HepG2 (cell line): ENCODE measurements around the gene INKA1.

Experiments used
- ELF1 ChIP-seq: sonication (generic); formaldehyde crosslinking; IDR thresholded peaks from 2 replicates; pipeline ENCODE4 v1.4.0; 2020; ENCODE audit warnings: missing genetic modification reagents
- KDM6A ChIP-seq: IDR thresholded peaks from 2 replicates; pipeline ENCODE4 v1.6.1; 2016; ENCODE audit warnings: low read depth
- ZNF766 ChIP-seq: sonication (generic); formaldehyde crosslinking; IDR thresholded peaks from 2 replicates; pipeline ENCODE4 v1.5.0; 2020; ENCODE audit warnings: missing genetic modification reagents, borderline replicate concordance
- TF ChIP-seq, protein P1 (sequence below): sonication (generic); formaldehyde crosslinking; IDR thresholded peaks from 2 replicates; pipeline ENCODE4 v1.5.1; 2020; ENCODE audit warnings: mild to moderate bottlenecking, missing genetic modification reagents, moderate library complexity
- TF ChIP-seq, protein P2 (sequence below): sonication (generic); formaldehyde crosslinking; IDR thresholded peaks from 2 replicates; pipeline ENCODE4 v1.4.0; 2020; ENCODE audit warnings: missing genetic modification reagents, mild to moderate bottlenecking, borderline replicate concordance
- TF ChIP-seq, protein P3 (sequence below): IDR thresholded peaks from 2 replicates; pipeline ENCODE4 v1.6.1; 2016
- TF ChIP-seq, protein P4 (sequence below): sonication (generic); formaldehyde crosslinking; IDR thresholded peaks from 2 replicates; pipeline ENCODE4 v1.5.0; 2020; ENCODE audit warnings: missing genetic modification reagents
- TF ChIP-seq, protein P5 (sequence below): sonication (generic); formaldehyde crosslinking; IDR thresholded peaks from 2 replicates; pipeline ENCODE4 v1.5.0; 2020; ENCODE audit warnings: mild to moderate bottlenecking, missing genetic modification reagents, moderate library complexity
- TF ChIP-seq, protein P6 (sequence below): IDR thresholded peaks from 2 replicates; pipeline ENCODE4 v1.6.1; 2016; ENCODE audit warnings: control low read depth

DNA sequence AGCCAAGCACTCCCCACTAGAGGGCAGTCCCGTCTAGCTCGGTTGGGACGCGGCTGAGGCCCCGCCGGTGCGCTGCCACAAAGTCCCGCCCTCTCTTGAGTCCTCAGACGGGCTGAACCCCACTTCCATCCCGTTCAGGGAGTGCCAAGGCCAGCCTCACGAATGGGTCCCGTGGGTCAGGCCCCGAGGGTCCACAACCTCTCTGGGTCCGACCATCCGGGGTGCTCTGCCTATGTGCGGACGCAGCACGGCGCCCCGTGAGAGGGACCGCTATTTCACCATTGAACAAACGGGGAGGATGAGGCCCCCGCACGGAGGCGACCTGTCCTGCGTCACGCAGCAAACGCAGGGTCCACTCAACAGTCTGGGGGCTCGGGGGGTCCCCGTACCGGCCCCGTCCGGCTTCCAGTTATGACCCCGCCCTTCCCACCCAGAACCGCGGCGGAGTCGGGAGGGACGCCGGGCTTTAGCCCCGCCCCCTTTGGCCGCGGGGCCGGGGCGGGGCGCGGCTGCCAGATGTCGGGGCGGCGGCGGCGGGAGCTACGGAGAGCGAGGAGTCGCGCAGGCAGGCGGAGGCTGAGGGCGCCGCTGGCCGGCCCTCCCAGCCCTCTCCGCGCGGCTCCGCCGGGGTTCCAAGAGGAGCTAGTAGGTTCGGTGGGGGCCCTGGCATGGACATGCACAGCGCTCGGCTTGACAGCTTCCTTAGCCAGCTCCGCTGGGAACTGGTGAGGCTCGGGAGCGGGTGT, at the start of gene INKA1:
- TF ChIP-seq ELF1 (CRISPR knock-in tag) (0 out of 2 replicates have a peak, but pooled peaks have one; percentile 7), ZNF766 (no peak), KDM6A (CRISPR knock-in tag) (no peak)
- TF ChIP-seq, protein P1, sequence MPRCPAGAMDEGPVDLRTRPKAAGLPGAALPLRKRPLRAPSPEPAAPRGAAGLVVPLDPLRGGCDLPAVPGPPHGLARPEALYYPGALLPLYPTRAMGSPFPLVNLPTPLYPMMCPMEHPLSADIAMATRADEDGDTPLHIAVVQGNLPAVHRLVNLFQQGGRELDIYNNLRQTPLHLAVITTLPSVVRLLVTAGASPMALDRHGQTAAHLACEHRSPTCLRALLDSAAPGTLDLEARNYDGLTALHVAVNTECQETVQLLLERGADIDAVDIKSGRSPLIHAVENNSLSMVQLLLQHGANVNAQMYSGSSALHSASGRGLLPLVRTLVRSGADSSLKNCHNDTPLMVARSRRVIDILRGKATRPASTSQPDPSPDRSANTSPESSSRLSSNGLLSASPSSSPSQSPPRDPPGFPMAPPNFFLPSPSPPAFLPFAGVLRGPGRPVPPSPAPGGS (CRISPR knock-in tag): 0 out of 2 replicates have a peak, but pooled peaks have one; percentile 26
- TF ChIP-seq, protein P2, sequence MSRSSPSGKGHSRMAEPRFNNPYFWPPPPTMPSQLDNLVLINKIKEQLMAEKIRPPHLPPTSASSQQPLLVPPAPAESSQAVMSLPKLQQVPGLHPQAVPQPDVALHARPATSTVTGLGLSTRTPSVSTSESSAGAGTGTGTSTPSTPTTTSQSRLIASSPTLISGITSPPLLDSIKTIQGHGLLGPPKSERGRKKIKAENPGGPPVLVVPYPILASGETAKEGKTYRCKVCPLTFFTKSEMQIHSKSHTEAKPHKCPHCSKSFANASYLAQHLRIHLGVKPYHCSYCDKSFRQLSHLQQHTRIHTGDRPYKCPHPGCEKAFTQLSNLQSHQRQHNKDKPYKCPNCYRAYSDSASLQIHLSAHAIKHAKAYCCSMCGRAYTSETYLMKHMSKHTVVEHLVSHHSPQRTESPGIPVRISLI (CRISPR knock-in tag): no peak
- TF ChIP-seq, protein P3, sequence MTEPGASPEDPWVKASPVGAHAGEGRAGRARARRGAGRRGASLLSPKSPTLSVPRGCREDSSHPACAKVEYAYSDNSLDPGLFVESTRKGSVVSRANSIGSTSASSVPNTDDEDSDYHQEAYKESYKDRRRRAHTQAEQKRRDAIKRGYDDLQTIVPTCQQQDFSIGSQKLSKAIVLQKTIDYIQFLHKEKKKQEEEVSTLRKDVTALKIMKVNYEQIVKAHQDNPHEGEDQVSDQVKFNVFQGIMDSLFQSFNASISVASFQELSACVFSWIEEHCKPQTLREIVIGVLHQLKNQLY: no peak
- TF ChIP-seq, protein P4, sequence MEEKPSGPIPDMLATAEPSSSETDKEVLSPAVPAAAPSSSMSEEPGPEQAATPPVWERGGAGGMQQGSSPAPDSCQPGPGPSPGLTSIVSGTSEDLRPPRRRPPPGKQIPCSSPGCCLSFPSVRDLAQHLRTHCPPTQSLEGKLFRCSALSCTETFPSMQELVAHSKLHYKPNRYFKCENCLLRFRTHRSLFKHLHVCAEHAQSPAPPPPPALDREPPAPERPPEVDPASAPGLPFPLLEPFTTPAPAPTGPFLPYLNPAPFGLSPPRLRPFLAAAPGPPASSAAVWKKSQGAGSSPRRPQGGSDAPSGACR (CRISPR knock-in tag): no peak; the same call in 1 of the 2 replicates
- TF ChIP-seq, protein P5, sequence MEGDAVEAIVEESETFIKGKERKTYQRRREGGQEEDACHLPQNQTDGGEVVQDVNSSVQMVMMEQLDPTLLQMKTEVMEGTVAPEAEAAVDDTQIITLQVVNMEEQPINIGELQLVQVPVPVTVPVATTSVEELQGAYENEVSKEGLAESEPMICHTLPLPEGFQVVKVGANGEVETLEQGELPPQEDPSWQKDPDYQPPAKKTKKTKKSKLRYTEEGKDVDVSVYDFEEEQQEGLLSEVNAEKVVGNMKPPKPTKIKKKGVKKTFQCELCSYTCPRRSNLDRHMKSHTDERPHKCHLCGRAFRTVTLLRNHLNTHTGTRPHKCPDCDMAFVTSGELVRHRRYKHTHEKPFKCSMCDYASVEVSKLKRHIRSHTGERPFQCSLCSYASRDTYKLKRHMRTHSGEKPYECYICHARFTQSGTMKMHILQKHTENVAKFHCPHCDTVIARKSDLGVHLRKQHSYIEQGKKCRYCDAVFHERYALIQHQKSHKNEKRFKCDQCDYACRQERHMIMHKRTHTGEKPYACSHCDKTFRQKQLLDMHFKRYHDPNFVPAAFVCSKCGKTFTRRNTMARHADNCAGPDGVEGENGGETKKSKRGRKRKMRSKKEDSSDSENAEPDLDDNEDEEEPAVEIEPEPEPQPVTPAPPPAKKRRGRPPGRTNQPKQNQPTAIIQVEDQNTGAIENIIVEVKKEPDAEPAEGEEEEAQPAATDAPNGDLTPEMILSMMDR: peak; percentile 100
- TF ChIP-seq, protein P6, sequence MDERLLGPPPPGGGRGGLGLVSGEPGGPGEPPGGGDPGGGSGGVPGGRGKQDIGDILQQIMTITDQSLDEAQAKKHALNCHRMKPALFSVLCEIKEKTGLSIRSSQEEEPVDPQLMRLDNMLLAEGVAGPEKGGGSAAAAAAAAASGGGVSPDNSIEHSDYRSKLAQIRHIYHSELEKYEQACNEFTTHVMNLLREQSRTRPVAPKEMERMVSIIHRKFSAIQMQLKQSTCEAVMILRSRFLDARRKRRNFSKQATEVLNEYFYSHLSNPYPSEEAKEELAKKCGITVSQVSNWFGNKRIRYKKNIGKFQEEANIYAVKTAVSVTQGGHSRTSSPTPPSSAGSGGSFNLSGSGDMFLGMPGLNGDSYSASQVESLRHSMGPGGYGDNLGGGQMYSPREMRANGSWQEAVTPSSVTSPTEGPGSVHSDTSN (CRISPR knock-in tag): no peak
